MM.1S (cell line): ENCODE results near the gene SECISBP2.

Source experiments
- DNase-seq: peaks from one replicate; pipeline ENCODE4 v3.0.0-alpha.2; 2015
- H2AFZ ChIP-seq: fragments of 300-600 bp; sonication (generic); 2 replicates; pipeline ENCODE4 v1.6.0; 2016; ENCODE audit warnings: antibody characterized with exemption, low read length
- H3F3A ChIP-seq: fragments of 300-600 bp; sonication (generic); 2 replicates; pipeline ENCODE4 v1.6.1; 2016; ENCODE audit warnings: mild to moderate bottlenecking, antibody characterized with exemption, low read length, moderate library complexity, mixed read lengths; ENCODE audit not compliant: insufficient read depth
- H3K27ac ChIP-seq: fragments of 300-600 bp; sonication (generic); 2 replicates; pipeline ENCODE4 v1.5.1; 2016; ENCODE audit warnings: mild to moderate bottlenecking, low read length
- H3K27me3 ChIP-seq: fragments of 300-600 bp; sonication (generic); replicated peaks from 2 replicates; pipeline ENCODE4 v1.6.0; 2016; ENCODE audit warnings: low read length; ENCODE audit not compliant: insufficient read depth
- H3K36me3 ChIP-seq: fragments of 300-600 bp; sonication (generic); replicated peaks from 2 replicates; pipeline ENCODE4 v1.6.1; 2016; ENCODE audit warnings: mild to moderate bottlenecking, low read length, mixed read lengths; ENCODE audit not compliant: insufficient read depth
- H3K4me1 ChIP-seq: fragments of 300-600 bp; sonication (generic); 2 replicates; pipeline ENCODE4 v1.6.1; 2016; ENCODE audit warnings: low read length, mixed read lengths
- H3K4me2 ChIP-seq: fragments of 300-600 bp; sonication (generic); 2 replicates; pipeline ENCODE4 v1.6.0; 2016; ENCODE audit warnings: low read depth, low read length
- H3K4me3 ChIP-seq: fragments of 300-600 bp; sonication (generic); 2 replicates; pipeline ENCODE4 v1.5.1; 2016; ENCODE audit warnings: low read length, mixed read lengths
- H3K79me2 ChIP-seq: fragments of 300-600 bp; sonication (generic); 2 replicates; pipeline ENCODE4 v1.6.1; 2016; ENCODE audit warnings: mixed run types, low read length, mixed read lengths
- H3K9ac ChIP-seq: fragments of 300-600 bp; sonication (generic); 2 replicates; pipeline ENCODE4 v1.6.1; 2016; ENCODE audit warnings: low read length, mixed read lengths
- H3K9me2 ChIP-seq: fragments of 300-600 bp; sonication (generic); replicated peaks from 2 replicates; pipeline ENCODE4 v1.6.1; 2016; ENCODE audit warnings: mild to moderate bottlenecking, low read length, mixed read lengths; ENCODE audit not compliant: insufficient read depth
- H3K9me3 ChIP-seq: fragments of 300-600 bp; sonication (generic); replicated peaks from 2 replicates; pipeline ENCODE4 v1.6.1; 2016; ENCODE audit warnings: mild to moderate bottlenecking, low read length, mixed read lengths; ENCODE audit not compliant: insufficient read depth
- H4K20me1 ChIP-seq: fragments of 300-600 bp; sonication (generic); 2 replicates; pipeline ENCODE4 v1.6.1; 2016; ENCODE audit warnings: mild to moderate bottlenecking, low read length, moderate library complexity, mixed read lengths; ENCODE audit not compliant: insufficient read depth
- CTCF ChIP-seq: fragments of 300-600 bp; sonication (generic); IDR thresholded peaks from 2 replicates; pipeline ENCODE4 v1.5.1; 2016; ENCODE audit warnings: antibody characterized with exemption, low read length, mixed read lengths
- EZH2 ChIP-seq: fragments of 300-600 bp; sonication (generic); optimal IDR thresholded peaks from 2 replicates; pipeline ENCODE3; 2017; ENCODE audit warnings: low read depth, mild to moderate bottlenecking, antibody characterized with exemption, low read length, mixed read lengths
- EZH2phosphoT487 ChIP-seq: fragments of 300-600 bp; sonication (generic); IDR thresholded peaks from 2 replicates; pipeline ENCODE4 v1.6.1; 2018; ENCODE audit warnings: antibody characterized with exemption, low read length

Gene SECISBP2

GRCh38 chr9:89367281-89367680 lies 49.0 kb downstream of the SECISBP2 start:
- Histone ChIP-seq H4K20me1 (no peaks in the 10 kb centered on the region), H3K4me3 (no peak overlapping the region), H3F3A (peaks cover 3% of the 10 kb centered on the region; the same call in 1 of the 2 replicates), H3K27me3 (no peaks in the 10 kb centered on the region), H3K27ac (no peak overlapping the region), H3K79me2 (no peaks in the 10 kb centered on the region), H3K9ac (no peak overlapping the region), H3K4me1 (no peaks in the 10 kb centered on the region), H3K4me2 (no peak overlapping the region), H3K9me3 (no peaks in the 10 kb centered on the region), H2AFZ (no peak overlapping the region), H3K9me2 (no peaks in the 10 kb centered on the region), H3K36me3 (no peaks in the 10 kb centered on the region)
- TF ChIP-seq EZH2 (no peak), EZH2phosphoT487 (no peak), CTCF (no peak)
- DNase-seq, result no peak

- no peaks in the 10 kb centered on the region for H3K79me2 ChIP-seq
These were observed 49.6 kb downstream of the SECISBP2 start for GRCh38 chr9:89367726-89368437.

GRCh38 chr9:89368550-89368949 lies 50.2 kb downstream of the SECISBP2 start:
- Histone ChIP-seq H3K79me2 (no peaks in the 10 kb centered on the region), H3K9me2 (no peaks in the 10 kb centered on the region)
- no peak for DNase-seq

More at GRCh38 chr9:89367726-89368437, 49.6 kb downstream of the SECISBP2 start:
- Histone ChIP-seq H3K4me2 (no peak overlapping the region), H3K9ac (no peak overlapping the region), H3K4me3 (no peak overlapping the region), H4K20me1 (no peaks in the 10 kb centered on the region), H3K36me3 (no peaks in the 10 kb centered on the region), H3K27ac (no peak overlapping the region), H3K27me3 (no peaks in the 10 kb centered on the region), H3K9me3 (no peaks in the 10 kb centered on the region), H3K4me1 (no peaks in the 10 kb centered on the region), H3F3A (peaks cover 3% of the 10 kb centered on the region; the same call in 1 of the 2 replicates), H2AFZ (no peak overlapping the region), H3K9me2 (no peaks in the 10 kb centered on the region)
- TF ChIP-seq CTCF (no peak), EZH2 (no peak), EZH2phosphoT487 (no peak)
- DNase-seq, result no peak

More at GRCh38 chr9:89368550-89368949, 50.2 kb downstream of the SECISBP2 start:
- Histone ChIP-seq H3K4me3 (no peak overlapping the region), H3K9ac (no peak overlapping the region), H3K4me2 (no peak overlapping the region), H3K9me3 (no peaks in the 10 kb centered on the region), H3F3A (peaks cover 3% of the 10 kb centered on the region; the same call in 1 of the 2 replicates), H4K20me1 (no peaks in the 10 kb centered on the region), H3K36me3 (no peaks in the 10 kb centered on the region), H2AFZ (no peak overlapping the region), H3K27me3 (no peaks in the 10 kb centered on the region), H3K27ac (no peak overlapping the region), H3K4me1 (no peaks in the 10 kb centered on the region)
- TF ChIP-seq CTCF (no peak), EZH2 (no peak), EZH2phosphoT487 (no peak)
